HCT116 (cell line): Measurements from ENCODE around the gene ATP2B3. TPM values are rescaled to one million over a fixed set of nuclear protein-coding genes. Genes with fewer than 3 reads are reported as not detected.

ENCODE experiments used
- ATAC-seq: fragments of 200-7000 bp; cut with Tn5 transposase; 2 replicates; pipeline ENCODE4 v1.9.1; 2020; ENCODE audit warnings: mild to moderate bottlenecking, moderate library complexity
- BruUV-seq: library from RNA; stranded (reverse); fragments of 400-500 nt; replicated peaks from 2 replicates; lab custom pipeline; 2021; lab: Mats Ljungman, UMichigan
- CTCF ChIA-PET: fragments of 300-600 bp; sonication (Branson Sonifier 250); formaldehyde crosslinking; loops from one replicate; lab custom pipeline; 2021; ENCODE audit warnings: antibody characterized with exemption; lab: Charles Lee
- POLR2A ChIA-PET: fragments of 300-600, 350-600 bp; sonication (Branson Sonifier 250); formaldehyde crosslinking; loops from one replicate; lab custom pipeline; 2021; ENCODE audit warnings: antibody characterized with exemption; lab: Charles Lee
- RAD21 ChIA-PET, 2 experiments: fragments of 300-600 bp; sonication (Branson Sonifier 250); formaldehyde crosslinking; loops; one replicate each; lab custom pipeline; 2023; ENCODE audit warnings: low total read pairs in 2 of 2; ENCODE audit not compliant: uncharacterized antibody in 2 of 2, unreplicated experiment in 2 of 2, low non-redundant PET in 1 of 2; lab: Charles Lee
- DNase-seq: peaks from one replicate; pipeline ENCODE4 v3.0.0-alpha.2; 2010; ENCODE audit warnings: low read depth, low spot score
- H2AFZ ChIP-seq: fragments of 200-600 bp; shearing (Covaris generic), sonication (generic); 2 replicates; pipeline ENCODE4 v1.6.1; 2017; ENCODE audit warnings: low read depth, mixed run types, mixed read lengths, antibody characterized with exemption, low read length; ENCODE audit not compliant: poor library complexity, severe bottlenecking
- H3K27ac ChIP-seq: 2 replicates; pipeline ENCODE4 v1.5.1; 2012; ENCODE audit warnings: low read depth, low read length
- H3K27me3 ChIP-seq: fragments of 200-600 bp; sonication (generic); 2 replicates; pipeline ENCODE4 v1.6.1; 2016; ENCODE audit warnings: mixed run types, low read length, mixed read lengths; ENCODE audit not compliant: insufficient read depth
- H3K36me3 ChIP-seq, 2 experiments: fragments of 200-500 bp in 1 of 2; fragments of 200-600 bp in 1 of 2; sonication (Bioruptor generic) in 1 of 2; sonication (generic) in 1 of 2; 2 replicates each; pipeline versions ENCODE4 v1.5.1 to v1.6.1; 2014 to 2016; ENCODE audit warnings: low read length in 2 of 2, inconsistent platforms in 1 of 2, mixed read lengths in 1 of 2, mixed run types in 1 of 2; ENCODE audit not compliant: insufficient read depth in 2 of 2, control insufficient read depth in 1 of 2
- H3K4me1 ChIP-seq, 2 experiments: fragments of 200-600 bp in 1 of 2; sonication (generic) in 1 of 2; 2 replicates each; pipeline versions ENCODE4 v1.5.1 to v1.6.1; 2012 to 2017; ENCODE audit warnings: low read length in 2 of 2, inconsistent platforms in 1 of 2, mild to moderate bottlenecking in 1 of 2, mixed read lengths in 1 of 2, mixed run types in 1 of 2, moderate library complexity in 1 of 2; ENCODE audit not compliant: insufficient read depth in 2 of 2, control insufficient read depth in 1 of 2
- H3K4me2 ChIP-seq: fragments of 200-600 bp; sonication (generic); 2 replicates; pipeline ENCODE4 v1.6.1; 2017; ENCODE audit warnings: mixed run types, low read length, mixed read lengths
- H3K4me3 ChIP-seq, 2 experiments: fragments of 200-600 bp in 1 of 2; sonication (generic) in 1 of 2; replicated peaks in 1 of 2; 2 replicates each; pipeline ENCODE4 v1.5.1; 2011 to 2016; ENCODE audit warnings: low read length in 2 of 2, control low read depth in 1 of 2, low read depth in 1 of 2, mild to moderate bottlenecking in 1 of 2, mixed read lengths in 1 of 2, mixed run types in 1 of 2
- H3K79me2 ChIP-seq: fragments of 200-600 bp; sonication (generic); 2 replicates; pipeline ENCODE4 v1.6.1; 2017; ENCODE audit warnings: mild to moderate bottlenecking, mixed run types, low read length, moderate library complexity, mixed read lengths; ENCODE audit not compliant: insufficient read depth
- H3K9ac ChIP-seq: fragments of 200-600 bp; sonication (generic); 2 replicates; pipeline ENCODE4 v1.6.1; 2016; ENCODE audit warnings: low read length, mixed read lengths
- H3K9me2 ChIP-seq: fragments of 200-600 bp; sonication (generic), shearing (Covaris generic); 2 replicates; pipeline ENCODE4 v1.6.1; 2017; ENCODE audit warnings: mixed run types, mild to moderate bottlenecking, moderate library complexity; ENCODE audit not compliant: insufficient read depth
- H3K9me3 ChIP-seq, 2 experiments: fragments of 200-500 bp in 1 of 2; fragments of 200-600 bp in 1 of 2; sonication (Bioruptor generic) in 1 of 2; sonication (generic) in 1 of 2; 2 replicates each; pipeline ENCODE4 v1.6.1; 2014 to 2017; ENCODE audit warnings: low read length in 2 of 2, mixed read lengths in 2 of 2, inconsistent platforms in 1 of 2, low read depth in 1 of 2, mild to moderate bottlenecking in 1 of 2, mixed run types in 1 of 2, moderate library complexity in 1 of 2; ENCODE audit not compliant: control insufficient read depth in 1 of 2, insufficient read depth in 1 of 2
- H4K20me1 ChIP-seq: fragments of 200-600 bp; sonication (generic), shearing (Covaris generic); 2 replicates; pipeline ENCODE4 v1.6.1; 2017; ENCODE audit warnings: mixed run types, mild to moderate bottlenecking, moderate library complexity; ENCODE audit not compliant: insufficient read depth
- ATF3 ChIP-seq: IDR thresholded peaks from 2 replicates; pipeline ENCODE4 v1.6.1; 2012
- EZH2 ChIP-seq: fragments of 200-600 bp; sonication (generic); IDR thresholded peaks from 2 replicates; pipeline ENCODE4 v1.6.1; 2017; ENCODE audit warnings: antibody characterized with exemption, mixed run types
- EZH2phosphoT487 ChIP-seq: fragments of 200-600 bp; IDR thresholded peaks from 2 replicates; pipeline ENCODE4 v1.6.1; 2018; ENCODE audit warnings: antibody characterized with exemption, borderline replicate concordance
- FOSL1 ChIP-seq: IDR thresholded peaks from 2 replicates; pipeline ENCODE4 v1.6.1; 2012; ENCODE audit warnings: low read depth
- MAX ChIP-seq: IDR thresholded peaks from 2 replicates; pipeline ENCODE4 v1.6.1; 2012
- POLR2A ChIP-seq: IDR thresholded peaks from 2 replicates; pipeline ENCODE4 v1.7.0; 2011; ENCODE audit warnings: borderline replicate concordance; ENCODE audit not compliant: insufficient read depth, insufficient read length; ENCODE audit errors: extremely low read depth
- POLR2AphosphoS5 ChIP-seq: IDR thresholded peaks from 2 replicates; pipeline ENCODE4 v1.6.1; 2011; ENCODE audit warnings: mild to moderate bottlenecking, low read depth, low read length, moderate library complexity
- RAD21 ChIP-seq: IDR thresholded peaks from 2 replicates; pipeline ENCODE4 v1.6.1; 2012; ENCODE audit warnings: low read depth, mild to moderate bottlenecking
- SRF ChIP-seq: IDR thresholded peaks from 2 replicates; pipeline ENCODE4 v1.6.1; 2012; ENCODE audit warnings: low read depth
- TCF7L2 ChIP-seq: IDR thresholded peaks from 2 replicates; pipeline ENCODE4 v1.7.0; 2011; ENCODE audit warnings: borderline replicate concordance, inconsistent platforms; ENCODE audit not compliant: insufficient read depth, insufficient read length; ENCODE audit errors: extremely low read depth
- ZFX ChIP-seq: fragments of 450-650 bp; IDR thresholded peaks from 2 replicates; pipeline ENCODE4 v1.6.1; 2017
- ZNF274 ChIP-seq: fragments of 200-500 bp; sonication (Bioruptor generic); IDR thresholded peaks from 2 replicates; pipeline ENCODE4 v1.6.1; 2014; ENCODE audit warnings: mild to moderate bottlenecking, low read depth, low read length, inconsistent platforms
- intact Hi-C: fragments of 100-400 bp; cut with micrococcal nuclease; formaldehyde crosslinking; loops from 2 replicates; pipeline ENCODE4 v1.10.0; 2022
- total RNA-seq: library from RNA; stranded (reverse); gene quantifications from one replicate; pipeline ENCODE4 v1.2.1, GENCODE V29; 2021; ENCODE audit not compliant: unreplicated experiment
- TF ChIP-seq, protein P1 (sequence below), 3 experiments: fragments of 200-600 bp in 1 of 3; sonication (generic) in 1 of 3; IDR thresholded peaks in 2 of 3; conservative IDR thresholded peaks in 1 of 3; 2 replicates each; pipeline ENCODE4 v1.5.1; 2012 to 2017; ENCODE audit warnings: low read depth in 2 of 3, low read length in 2 of 3, antibody characterized with exemption in 1 of 3, borderline replicate concordance in 1 of 3, control low read depth in 1 of 3, mild to moderate bottlenecking in 1 of 3, mixed read lengths in 1 of 3, mixed run types in 1 of 3, moderate library complexity in 1 of 3; ENCODE audit not compliant: insufficient read depth in 1 of 3
- TF ChIP-seq, protein P2 (sequence below): IDR thresholded peaks from 2 replicates; pipeline ENCODE4 v1.6.1; 2011; ENCODE audit warnings: mild to moderate bottlenecking, low read length, moderate library complexity; ENCODE audit not compliant: insufficient replicate concordance; ENCODE audit errors: extremely low read depth

ATP2B3 gene
- total RNA-seq, 1 experiment from 2014 or later = not detected

DNA sequence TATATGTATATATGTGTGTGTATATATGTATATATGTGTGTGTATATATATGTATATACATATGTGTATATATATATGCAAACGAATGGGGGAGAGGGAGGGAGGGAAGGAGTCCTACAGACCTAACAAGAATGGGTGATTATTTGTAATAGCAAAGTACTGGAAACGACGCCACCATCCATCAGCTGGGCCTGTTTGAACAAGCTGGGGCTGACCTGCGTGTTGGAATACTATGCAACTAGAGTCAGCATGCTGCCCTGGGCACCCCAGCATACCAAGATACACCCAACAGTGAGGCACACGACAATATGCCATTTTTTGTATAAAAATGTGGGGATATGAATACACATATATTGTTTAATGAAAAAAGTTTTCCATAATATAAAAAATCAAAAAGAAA lies 103.1 kb downstream of the ATP2B3 start:
- Histone ChIP-seq H3K9me3 (no peaks in the 10 kb centered on the region), H3K27me3 (peaks cover 9% of the 10 kb centered on the region; the same call in 1 of the 2 replicates), H3K27ac (no peak overlapping the region), H3K36me3 (no peaks in the 10 kb centered on the region), H3K4me2 (no peak overlapping the region), H2AFZ (no peak overlapping the region), H4K20me1 (no peaks in the 10 kb centered on the region), H3K4me3 (no peak overlapping the region), H3K4me1 (no peaks in the 10 kb centered on the region), H3K9me2 (no peaks in the 10 kb centered on the region), H3K79me2 (no peaks in the 10 kb centered on the region), H3K9ac (no peak overlapping the region)
- intact Hi-C loops = no loop called here
- ChIA-PET CTCF (no interaction called here), RAD21 (no interaction called here), POLR2A (no interaction called here)
- no peak for TF ChIP-seq EZH2
- no TSS peak for BruUV-seq
- no peak for ATAC-seq
- no peak for DNase-seq

DNA sequence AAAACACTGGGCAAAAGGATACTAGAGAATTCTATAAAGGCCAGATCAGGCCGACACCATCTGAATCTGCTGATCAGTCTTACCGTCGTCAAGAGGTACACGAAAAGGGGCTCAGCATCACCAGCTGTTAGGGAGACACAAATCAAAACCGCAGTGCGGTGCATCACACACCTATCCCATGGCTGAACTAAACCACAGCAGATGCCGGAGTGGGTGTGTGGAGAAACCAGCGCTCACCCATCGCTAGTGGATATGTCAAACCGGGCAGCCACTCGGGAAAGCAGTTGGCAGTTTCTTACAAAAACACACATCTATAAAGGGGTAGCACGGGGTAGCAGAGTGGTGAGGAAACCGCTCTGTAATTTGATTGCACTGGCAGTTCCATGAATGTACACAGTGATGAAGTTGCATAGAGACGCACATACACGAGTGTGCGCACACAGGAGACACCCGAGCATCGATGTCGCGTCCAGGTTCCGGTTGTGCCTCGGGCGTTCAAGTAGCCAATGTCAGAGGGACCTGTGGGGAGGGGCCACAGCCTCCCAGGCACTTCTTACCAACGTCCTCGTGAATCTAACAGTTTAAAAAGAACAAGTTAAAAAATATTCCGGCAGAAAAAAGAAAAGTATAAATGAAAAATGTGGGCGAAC lies 104.6 kb downstream of the ATP2B3 start:
- CTCF ChIA-PET = no interaction called here
- Histone ChIP-seq H3K9ac (no peak overlapping the region), H3K9me3 (no peaks in the 10 kb centered on the region), H3K4me3 (no peak overlapping the region), H3K27me3 (0 out of 2 replicates have a peak, but pooled peaks cover 2% of the 10 kb centered on the region), H3K4me1 (no peaks in the 10 kb centered on the region), H3K36me3 (no peaks in the 10 kb centered on the region), H3K9me2 (no peaks in the 10 kb centered on the region), H3K4me2 (no peak overlapping the region), H2AFZ (no peak overlapping the region), H3K27ac (no peak overlapping the region), H4K20me1 (no peaks in the 10 kb centered on the region), H3K79me2 (no peaks in the 10 kb centered on the region)
- intact Hi-C loops = no loop called here
- no TSS peak for BruUV-seq
- ATAC-seq (no peak), DNase-seq (no peak)
- RAD21 ChIA-PET = no interaction called here
- TF ChIP-seq SRF (no peak), ATF3 (no peak), FOSL1 (no peak), EZH2phosphoT487 (no peak), ZFX (no peak), EZH2 (no peak), MAX (no peak), POLR2A (no peak), POLR2AphosphoS5 (no peak), TCF7L2 (no peak), RAD21 (no peak), ZNF274 (no peak)
- TF ChIP-seq, protein P1, sequence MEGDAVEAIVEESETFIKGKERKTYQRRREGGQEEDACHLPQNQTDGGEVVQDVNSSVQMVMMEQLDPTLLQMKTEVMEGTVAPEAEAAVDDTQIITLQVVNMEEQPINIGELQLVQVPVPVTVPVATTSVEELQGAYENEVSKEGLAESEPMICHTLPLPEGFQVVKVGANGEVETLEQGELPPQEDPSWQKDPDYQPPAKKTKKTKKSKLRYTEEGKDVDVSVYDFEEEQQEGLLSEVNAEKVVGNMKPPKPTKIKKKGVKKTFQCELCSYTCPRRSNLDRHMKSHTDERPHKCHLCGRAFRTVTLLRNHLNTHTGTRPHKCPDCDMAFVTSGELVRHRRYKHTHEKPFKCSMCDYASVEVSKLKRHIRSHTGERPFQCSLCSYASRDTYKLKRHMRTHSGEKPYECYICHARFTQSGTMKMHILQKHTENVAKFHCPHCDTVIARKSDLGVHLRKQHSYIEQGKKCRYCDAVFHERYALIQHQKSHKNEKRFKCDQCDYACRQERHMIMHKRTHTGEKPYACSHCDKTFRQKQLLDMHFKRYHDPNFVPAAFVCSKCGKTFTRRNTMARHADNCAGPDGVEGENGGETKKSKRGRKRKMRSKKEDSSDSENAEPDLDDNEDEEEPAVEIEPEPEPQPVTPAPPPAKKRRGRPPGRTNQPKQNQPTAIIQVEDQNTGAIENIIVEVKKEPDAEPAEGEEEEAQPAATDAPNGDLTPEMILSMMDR (IDR thresholded peaks at IDR 0.05 in 2 of 3, conservative IDR thresholded peaks at IDR 0.05 in 1 of 3; ENCODE audit: borderline replicate concordance in 1 of 3, insufficient read depth in 1 of 3, low read depth in 2 of 3, low read length in 2 of 3) = no peak
- TF ChIP-seq, protein P2, sequence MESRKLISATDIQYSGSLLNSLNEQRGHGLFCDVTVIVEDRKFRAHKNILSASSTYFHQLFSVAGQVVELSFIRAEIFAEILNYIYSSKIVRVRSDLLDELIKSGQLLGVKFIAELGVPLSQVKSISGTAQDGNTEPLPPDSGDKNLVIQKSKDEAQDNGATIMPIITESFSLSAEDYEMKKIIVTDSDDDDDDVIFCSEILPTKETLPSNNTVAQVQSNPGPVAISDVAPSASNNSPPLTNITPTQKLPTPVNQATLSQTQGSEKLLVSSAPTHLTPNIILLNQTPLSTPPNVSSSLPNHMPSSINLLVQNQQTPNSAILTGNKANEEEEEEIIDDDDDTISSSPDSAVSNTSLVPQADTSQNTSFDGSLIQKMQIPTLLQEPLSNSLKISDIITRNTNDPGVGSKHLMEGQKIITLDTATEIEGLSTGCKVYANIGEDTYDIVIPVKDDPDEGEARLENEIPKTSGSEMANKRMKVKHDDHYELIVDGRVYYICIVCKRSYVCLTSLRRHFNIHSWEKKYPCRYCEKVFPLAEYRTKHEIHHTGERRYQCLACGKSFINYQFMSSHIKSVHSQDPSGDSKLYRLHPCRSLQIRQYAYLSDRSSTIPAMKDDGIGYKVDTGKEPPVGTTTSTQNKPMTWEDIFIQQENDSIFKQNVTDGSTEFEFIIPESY = no peak
- POLR2A ChIA-PET = no interaction called here
